ENCODE measurements around the gene KRT33A.
"Not testable (repeated sequence)": the region's sequence is repeated elsewhere in the genome, so short reads cannot be mapped to it uniquely, and the experiment has no call there.

KRT33A gene

GRCh38 chr17:41350381-41350878 is at the start of gene KRT33A:
KRT33A (minus strand) TSS chr17:41350828; CDS start chr17:41350767, 61 bp downstream.
- in situ Hi-C loops (cut with MboI; ENCODE audit: low pct_unique_long_range_greater_than_20kb, low sequenced_read_pairs); DNase-seq: not testable (repeated sequence)

DNA sequence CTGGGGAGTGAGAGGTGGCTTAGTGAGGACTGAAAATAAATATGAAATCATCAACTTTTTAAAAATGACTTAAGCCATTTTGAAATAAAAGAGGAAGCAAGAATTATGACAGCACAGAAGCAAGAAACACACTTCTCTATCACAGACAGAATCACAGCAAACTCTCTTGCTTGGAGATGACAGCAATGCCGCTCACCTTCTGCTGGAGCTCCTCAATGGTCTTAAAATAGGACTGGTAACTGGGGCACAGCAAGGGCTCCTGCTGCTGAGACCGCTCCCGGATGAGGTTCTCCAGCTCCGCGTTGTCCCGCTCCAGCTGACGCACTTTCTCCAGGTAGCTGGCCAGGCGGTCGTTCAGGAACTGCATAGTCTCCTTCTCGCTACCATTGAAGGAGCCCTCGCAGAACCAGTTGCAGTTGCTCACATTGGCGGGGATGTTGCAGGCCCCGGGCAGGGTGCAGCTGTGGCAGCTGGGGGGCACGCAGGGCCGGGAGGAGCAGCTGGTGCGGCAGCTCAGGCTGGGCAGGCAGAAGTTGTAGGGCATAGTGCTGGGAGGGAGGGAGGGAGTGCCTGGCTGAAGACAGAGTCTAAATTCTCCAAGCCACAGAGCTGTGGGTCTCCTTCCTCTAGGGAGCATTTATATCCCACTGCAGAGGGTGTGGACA is 46.5 kb upstream of the KRT33A start, which contains the start of gene KRT31:
KRT31 (minus strand) TSS at position 613 of the 665 bp plus-strand sequence; CDS start at position 544, 69 bp downstream.
- no peak for DNase-seq
- in situ Hi-C loops (cut with MboI; ENCODE audit: low pct_unique_long_range_greater_than_20kb, low sequenced_read_pairs), result no loop called here

DNA sequence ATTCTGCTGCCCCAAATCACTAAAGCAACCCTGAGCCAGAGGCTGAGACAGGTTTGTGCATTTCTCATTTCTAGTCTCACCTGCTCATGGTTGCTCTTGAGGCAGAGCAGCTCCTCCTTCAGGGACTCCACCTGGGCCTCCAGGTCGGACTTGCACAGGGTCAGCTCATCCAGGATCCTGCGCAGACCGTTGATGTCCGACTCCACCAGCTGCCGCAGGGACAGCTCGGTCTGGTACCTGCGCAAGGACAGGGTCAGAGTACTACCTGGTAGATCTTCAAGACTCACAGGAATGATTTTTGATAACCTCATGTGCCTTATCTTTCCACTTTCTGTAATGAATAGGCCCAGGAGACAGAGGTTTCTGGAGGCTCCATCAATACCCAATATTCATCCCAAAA is 45.7 kb upstream of the KRT33A start:
- in situ Hi-C loops (cut with MboI; ENCODE audit: low pct_unique_long_range_greater_than_20kb, low sequenced_read_pairs), result no loop called here
- no peak for DNase-seq

- no peak for DNase-seq
- in situ Hi-C loops (cut with MboI; ENCODE audit: low pct_unique_long_range_greater_than_20kb, low sequenced_read_pairs), result no loop called here
Observed at GRCh38 chr17:41395611-41396010, 45.0 kb upstream of the KRT33A start.

DNA sequence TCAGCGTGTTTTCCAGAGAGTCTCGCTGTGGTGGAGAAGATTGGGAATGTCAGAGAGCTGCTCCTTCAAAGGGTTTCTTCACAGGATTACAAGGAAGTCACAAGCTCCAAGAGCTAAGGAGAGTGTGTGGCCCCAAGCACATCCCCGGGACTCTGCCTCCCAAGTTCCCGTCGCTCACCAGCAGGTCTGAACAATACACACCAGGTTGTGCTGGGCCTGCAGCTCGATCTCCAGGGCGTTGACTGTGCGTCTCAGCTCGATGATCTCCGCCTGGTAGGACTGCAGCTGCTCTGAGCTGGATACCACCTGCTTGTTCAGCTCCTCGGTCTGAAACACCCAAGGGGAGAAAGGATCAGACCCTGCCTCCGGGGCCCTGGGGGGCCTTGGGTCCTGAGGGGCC is 44.4 kb upstream of the KRT33A start:
- DNase-seq; in situ Hi-C loops (cut with MboI; ENCODE audit: low pct_unique_long_range_greater_than_20kb, low sequenced_read_pairs): not testable (repeated sequence)

DNA sequence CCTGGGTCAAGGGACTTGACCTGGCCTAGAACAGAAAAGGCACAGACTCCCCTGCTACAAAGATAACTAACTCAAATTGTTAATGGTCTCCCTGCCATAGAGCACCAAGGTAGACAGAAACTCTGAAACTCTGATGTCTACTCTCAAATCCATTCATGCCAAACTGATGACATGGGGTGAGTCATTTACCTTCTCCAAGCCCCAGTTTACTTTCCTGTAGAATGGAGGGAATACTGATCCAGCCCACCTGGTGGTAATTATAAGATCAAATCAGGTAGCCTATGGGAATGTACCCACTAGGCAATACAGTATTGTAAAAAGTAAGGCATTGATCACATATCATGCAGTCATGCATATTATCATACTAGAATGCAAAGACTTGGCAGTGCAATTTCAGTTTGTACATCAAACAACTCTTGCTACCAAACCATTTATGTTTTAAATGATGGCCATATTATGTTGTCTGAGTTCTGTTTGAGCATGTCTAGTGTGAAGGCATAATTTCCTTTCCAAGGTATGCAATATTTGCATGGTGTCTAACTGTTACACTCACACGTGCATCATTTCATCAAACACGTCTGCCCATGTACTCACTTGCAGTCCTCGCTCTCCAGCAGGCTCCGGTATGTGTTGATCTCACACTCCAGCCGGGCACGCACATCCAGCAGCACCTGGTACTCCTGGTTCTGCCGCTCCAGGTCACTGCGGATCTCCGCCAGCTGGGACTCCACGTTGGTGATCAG is 43.8 kb upstream of the KRT33A start:
- DNase-seq, result no peak
- in situ Hi-C loops (cut with MboI; ENCODE audit: low pct_unique_long_range_greater_than_20kb, low sequenced_read_pairs), result no loop called here

DNA sequence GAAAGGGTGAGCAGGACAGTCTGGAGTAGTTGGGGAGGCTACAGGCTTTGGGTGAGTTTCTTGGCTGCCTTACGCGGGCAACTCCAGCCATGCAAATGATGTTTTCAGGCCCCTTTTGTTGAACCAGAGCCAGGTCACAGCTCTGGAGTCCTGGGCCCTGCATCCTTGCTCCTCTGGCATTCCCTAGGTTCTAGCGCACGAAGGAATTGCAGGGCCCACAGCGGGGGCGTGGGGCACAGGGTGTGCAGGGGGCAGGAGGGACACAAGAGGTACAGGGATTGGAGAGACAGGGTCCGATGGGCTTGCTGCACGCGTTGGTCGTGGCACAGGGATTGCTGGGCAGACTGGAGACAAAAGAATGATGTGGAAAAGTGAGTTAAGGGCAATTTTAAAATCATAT is 43.2 kb upstream of the KRT33A start:
- DNase-seq, result no peak
- in situ Hi-C loops (cut with MboI; ENCODE audit: low pct_unique_long_range_greater_than_20kb, low sequenced_read_pairs), result no loop called here

DNA sequence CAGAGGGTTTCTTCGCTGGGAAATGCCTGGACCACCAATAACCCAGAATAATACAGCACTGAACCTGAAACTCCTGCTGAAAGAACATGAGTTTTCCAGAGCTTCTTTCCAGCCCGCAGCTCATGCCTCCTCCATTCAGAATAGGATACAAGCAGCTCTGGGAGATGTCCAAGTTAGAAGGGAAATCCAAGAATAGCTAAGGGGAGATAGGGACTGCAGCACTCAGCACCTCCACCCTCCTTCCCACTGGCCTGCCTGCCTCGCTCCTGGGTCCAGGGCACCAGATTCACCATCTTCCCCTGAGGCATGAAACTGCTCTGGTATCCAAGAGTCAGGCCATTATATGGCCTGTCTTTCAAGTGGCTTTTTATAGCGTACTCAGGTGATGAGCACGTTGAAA is 42.7 kb upstream of the KRT33A start:
- in situ Hi-C loops (cut with MboI; ENCODE audit: low pct_unique_long_range_greater_than_20kb, low sequenced_read_pairs), result no loop called here
- DNase-seq, result no peak

DNA sequence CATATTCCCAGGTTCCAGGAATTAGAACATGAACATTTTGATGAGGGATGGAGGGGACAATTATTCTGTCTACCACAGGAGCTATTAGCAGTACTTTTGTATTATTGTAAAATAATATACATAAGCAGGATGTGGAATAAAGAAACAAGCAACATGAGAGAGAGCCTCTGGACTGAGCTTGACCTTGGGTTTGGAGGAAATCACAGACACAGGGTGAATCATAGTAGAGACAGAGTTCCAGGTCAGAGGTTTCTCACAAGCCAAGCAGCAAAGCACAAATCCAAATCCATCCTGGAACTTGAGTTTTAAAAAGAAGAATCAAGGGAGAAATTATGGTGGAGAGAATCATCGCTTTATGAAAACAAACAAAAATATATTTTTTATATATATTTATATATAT is 41.6 kb upstream of the KRT33A start:
- in situ Hi-C loops (cut with MboI; ENCODE audit: low pct_unique_long_range_greater_than_20kb, low sequenced_read_pairs), result no loop called here
- no peak for DNase-seq

GRCh38 chr17:41391535-41391934 is 40.9 kb upstream of the KRT33A start:
- in situ Hi-C loops (cut with MboI; ENCODE audit: low pct_unique_long_range_greater_than_20kb, low sequenced_read_pairs), result no loop called here
- DNase-seq, result no peak

- in situ Hi-C loops (cut with MboI; ENCODE audit: low pct_unique_long_range_greater_than_20kb, low sequenced_read_pairs), result no loop called here
- no peak for DNase-seq
Observed at GRCh38 chr17:41390411-41390938, 39.8 kb upstream of the KRT33A start.

DNA sequence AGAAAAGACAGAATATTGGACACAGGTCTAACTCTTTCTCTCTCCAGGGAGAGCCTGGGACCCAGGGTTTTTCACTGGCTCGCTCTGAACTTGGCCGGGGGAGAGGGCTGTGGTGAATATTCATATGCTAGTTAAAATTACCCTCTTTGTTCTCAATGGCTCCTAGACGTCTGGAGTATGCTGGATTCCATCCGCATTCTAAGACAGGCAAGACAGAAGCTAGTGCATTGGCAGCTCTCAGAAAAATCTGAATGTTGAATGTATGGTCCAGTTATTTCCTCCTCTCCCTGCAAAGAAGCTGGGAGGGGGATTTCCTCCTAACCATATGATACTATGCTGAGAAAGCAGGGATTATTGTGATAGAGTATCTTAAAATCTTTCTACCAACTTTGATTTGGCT is 37.0 kb upstream of the KRT33A start:
- in situ Hi-C loops (cut with MboI; ENCODE audit: low pct_unique_long_range_greater_than_20kb, low sequenced_read_pairs), result no loop called here
- DNase-seq, result no peak

DNA sequence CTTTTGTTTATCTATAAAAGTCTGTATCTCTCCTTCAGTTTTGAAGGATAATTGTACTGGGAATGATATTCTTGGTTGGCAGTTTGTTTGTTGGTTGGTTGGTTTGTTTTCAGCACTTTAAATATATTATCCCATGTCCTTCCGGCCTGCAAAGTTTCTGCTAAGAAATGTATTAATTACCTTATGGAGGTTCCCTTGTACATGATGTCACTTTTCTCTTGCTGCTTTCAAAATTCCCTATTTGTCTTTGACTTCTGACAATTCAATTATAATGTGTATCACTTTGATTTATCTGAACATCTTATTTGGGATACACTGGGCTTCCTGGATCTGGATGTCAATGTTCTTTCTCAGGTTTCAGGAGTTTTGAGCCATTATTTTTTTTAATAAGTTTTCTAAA is 35.6 kb upstream of the KRT33A start:
- DNase-seq, result no peak
- in situ Hi-C loops (cut with MboI; ENCODE audit: low pct_unique_long_range_greater_than_20kb, low sequenced_read_pairs), result no loop called here

GRCh38 chr17:41383690-41384089 is 33.1 kb upstream of the KRT33A start:
- DNase-seq, result no peak
- in situ Hi-C loops (cut with MboI; ENCODE audit: low pct_unique_long_range_greater_than_20kb, low sequenced_read_pairs), result no loop called here

DNA sequence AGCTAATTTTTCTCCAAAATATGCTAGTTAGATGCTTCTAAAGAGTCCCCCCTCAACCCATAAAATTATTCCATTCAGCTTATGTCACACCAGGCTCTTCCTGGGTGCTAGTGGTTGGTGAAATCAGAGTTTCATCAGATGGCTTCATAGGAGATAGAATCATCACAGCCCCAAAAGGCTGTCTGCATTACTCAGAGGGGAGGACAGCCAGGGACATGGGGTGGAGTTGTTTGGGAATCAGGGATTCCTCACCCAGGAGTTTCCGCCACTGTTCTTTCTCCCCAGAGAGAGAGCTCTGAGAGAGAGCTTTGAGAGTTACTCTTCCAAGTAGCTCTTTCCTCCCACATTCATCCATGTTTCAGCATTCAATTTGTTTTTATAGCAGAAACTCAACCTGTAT is 31.8 kb upstream of the KRT33A start:
- in situ Hi-C loops (cut with MboI; ENCODE audit: low pct_unique_long_range_greater_than_20kb, low sequenced_read_pairs), result no loop called here
- DNase-seq, result no peak

DNA sequence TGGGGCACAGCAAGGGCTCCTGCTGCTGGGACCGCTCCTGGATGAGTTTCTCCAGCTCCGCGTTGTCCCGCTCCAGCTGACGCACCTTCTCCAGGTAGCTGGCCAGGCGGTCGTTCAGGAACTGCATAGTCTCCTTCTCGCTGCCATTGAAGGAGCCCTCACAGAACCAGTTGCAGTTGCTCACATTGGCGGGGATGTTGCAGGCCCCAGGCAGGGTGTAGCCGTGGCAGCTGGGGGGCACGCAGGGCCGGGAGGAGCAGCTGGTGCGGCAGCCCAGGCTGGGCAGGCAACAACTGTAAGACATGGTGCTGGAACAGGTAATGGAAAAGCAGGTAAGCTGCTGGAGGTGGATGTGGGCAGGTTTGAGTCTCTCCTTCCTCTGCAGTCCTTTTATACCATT is 31.3 kb upstream of the KRT33A start, which contains the start of gene KRT34:
KRT34 (minus strand) TSS at position 364 of the 400 bp plus-strand sequence; CDS start at position 304, 60 bp downstream.
- in situ Hi-C loops (cut with MboI; ENCODE audit: low pct_unique_long_range_greater_than_20kb, low sequenced_read_pairs); DNase-seq: not testable (repeated sequence)

- in situ Hi-C loops (cut with MboI; ENCODE audit: low pct_unique_long_range_greater_than_20kb, low sequenced_read_pairs); DNase-seq: not testable (repeated sequence)
Observed at GRCh38 chr17:41380091-41380490, 29.5 kb upstream of the KRT33A start.

DNA sequence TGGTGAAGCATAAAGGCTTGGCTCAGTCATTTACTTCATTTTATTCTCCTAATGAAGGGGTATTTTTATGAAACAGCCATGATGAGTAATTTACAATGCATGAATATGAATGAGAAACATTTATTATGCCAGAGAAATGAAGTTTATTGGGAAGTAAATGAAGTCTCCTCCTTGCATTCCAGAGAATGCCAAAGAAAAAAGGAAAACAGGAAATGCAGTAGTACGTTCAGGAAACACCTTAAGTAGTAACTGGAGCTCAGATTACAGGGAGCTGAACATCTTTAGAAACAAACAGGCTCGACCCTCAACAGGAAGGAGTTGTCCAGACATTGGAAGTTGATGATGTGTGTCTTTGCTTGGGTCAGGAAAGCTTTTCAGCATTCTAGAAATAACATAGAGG is 26.9 kb upstream of the KRT33A start:
- no peak for DNase-seq
- in situ Hi-C loops (cut with MboI; ENCODE audit: low pct_unique_long_range_greater_than_20kb, low sequenced_read_pairs), result no loop called here

GRCh38 chr17:41369713-41370112 is 19.1 kb upstream of the KRT33A start, which contains the start of gene KRT33B:
KRT33B (minus strand) TSS chr17:41369813; CDS start chr17:41369750, 63 bp downstream.
- in situ Hi-C loops (cut with MboI; ENCODE audit: low pct_unique_long_range_greater_than_20kb, low sequenced_read_pairs), result no loop called here
- DNase-seq, result no peak

DNA sequence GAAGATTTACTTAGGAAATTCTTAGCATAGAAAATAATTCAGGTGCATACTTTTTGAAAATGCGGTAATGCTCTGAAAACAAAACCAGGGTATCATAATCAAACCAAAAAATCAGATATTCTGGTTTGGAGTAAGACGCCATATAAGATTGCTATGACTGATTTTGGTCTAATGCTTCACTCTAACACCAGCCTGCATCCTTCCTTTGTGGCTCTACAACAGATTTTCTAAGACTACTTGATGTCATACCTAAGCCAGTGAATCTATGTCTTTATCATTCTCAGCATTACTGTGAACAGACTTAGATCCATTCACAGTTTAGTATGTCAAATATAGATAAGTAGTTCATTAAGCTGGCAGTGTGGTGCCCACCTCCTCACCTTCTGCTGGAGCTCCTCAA is 18.4 kb upstream of the KRT33A start:
- DNase-seq, result no peak
- in situ Hi-C loops (cut with MboI; ENCODE audit: low pct_unique_long_range_greater_than_20kb, low sequenced_read_pairs), result no loop called here
